Activated CD8-positive, alpha-beta T cell treated with anti-CD3 and anti-CD28 coated beads, Interleukin-2, amount 10 ng/mL, durations not matched to agents 7 days and 5 days (primary cell): ENCODE measurements around the gene CACNB1. TPM values are rescaled to one million over a fixed set of nuclear protein-coding genes. Genes with fewer than 3 reads are reported as not detected.

Experiments
- ATAC-seq: fragments of 150-1000 bp; cut with Tn5 transposase; one replicate; pipeline ENCODE4 v1.10.0; 2021; ENCODE audit warnings: moderate library complexity
- CTCF ChIA-PET: fragments of 350-600 bp; sonication (Branson Sonifier 250); formaldehyde crosslinking; loops from one replicate; lab custom pipeline; 2021; ENCODE audit warnings: antibody characterized with exemption; lab: Charles Lee
- POLR2A ChIA-PET: fragments of 350-600 bp; sonication (Branson Sonifier 250); formaldehyde crosslinking; loops from one replicate; lab custom pipeline; 2021; ENCODE audit warnings: antibody characterized with exemption; lab: Charles Lee
- DNase-seq: peaks from one replicate; pipeline ENCODE4 v3.0.0-alpha.2; 2020
- H3K27ac Mint-ChIP-seq: one replicate; pipeline ENCODE4 v1.8.0; 2021; ENCODE audit warnings: mild to moderate bottlenecking, mixed read lengths
- H3K27me3 Mint-ChIP-seq: one replicate; pipeline ENCODE4 v1.8.0; 2021; ENCODE audit warnings: low read depth, mixed read lengths
- H3K36me3 Mint-ChIP-seq: one replicate; pipeline ENCODE4 v1.8.0; 2021; ENCODE audit warnings: low read depth, mixed read lengths
- H3K4me1 Mint-ChIP-seq: one replicate; pipeline ENCODE4 v1.8.0; 2021; ENCODE audit warnings: low read depth, mixed read lengths
- H3K4me3 Mint-ChIP-seq: one replicate; pipeline ENCODE4 v1.8.0; 2021; ENCODE audit warnings: mild to moderate bottlenecking, mixed read lengths
- H3K9me3 Mint-ChIP-seq: one replicate; pipeline ENCODE4 v1.8.0; 2022; ENCODE audit warnings: mixed read lengths; ENCODE audit not compliant: insufficient read depth
- total RNA-seq, 2 experiments: library from RNA; stranded (reverse); gene quantifications; one replicate each; pipeline ENCODE4 v1.2.3, GENCODE V29; 2021

Gene CACNB1
- total RNA-seq, 2 experiments from 2014 or later = 22.1 to 23.2 TPM

DNA sequence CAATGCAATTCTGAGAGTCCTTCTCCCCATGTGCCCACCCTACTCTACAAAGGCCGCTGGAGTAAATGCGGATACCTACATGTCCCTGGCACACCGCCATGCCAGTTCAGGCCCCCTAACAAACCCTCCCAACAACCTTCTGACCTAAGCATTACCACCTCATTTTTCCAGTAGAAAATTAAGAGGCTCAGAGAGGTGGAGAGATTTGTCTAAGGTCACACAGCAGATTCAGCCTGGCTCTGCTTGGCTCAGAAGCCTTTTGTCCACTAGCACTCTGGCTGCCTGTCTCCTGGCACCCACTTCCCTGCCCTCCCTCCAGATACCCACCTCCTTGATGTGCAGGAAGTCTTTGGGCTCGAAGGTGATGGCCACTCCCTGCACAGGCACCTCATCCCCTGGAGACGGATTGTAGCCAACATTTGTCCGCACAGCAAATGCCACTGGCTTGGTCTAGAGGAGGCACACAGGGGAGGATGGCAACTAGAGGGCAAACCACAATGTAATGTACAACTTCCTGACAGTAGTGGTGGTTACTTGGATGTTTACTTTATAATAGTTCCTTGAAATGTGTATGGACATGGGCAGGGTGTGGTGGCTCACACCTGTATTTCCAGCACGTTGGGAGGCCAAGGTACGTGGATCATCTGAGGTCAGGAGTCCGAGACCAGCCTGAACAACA is 10.2 kb downstream of the CACNB1 start:
- ChIA-PET POLR2A (no interaction called here), CTCF (interaction anchor here (0.8 kb wide), 1 partner anchor 12 kb away, joined by 3 read pairs; no protein-coding TSS in a partner anchor)
- H3K9me3 Mint-ChIP-seq = no peaks in the 10 kb centered on the region
- H3K36me3 Mint-ChIP-seq = peaks cover 44% of the 10 kb centered on the region
- H3K27ac Mint-ChIP-seq = no peak overlapping the region
- no peaks in the 10 kb centered on the region for H3K27me3 Mint-ChIP-seq
- H3K4me1 Mint-ChIP-seq = peaks cover 7% of the 10 kb centered on the region
- DNase-seq (no peak), ATAC-seq (no peak)
- H3K4me3 Mint-ChIP-seq = no peak overlapping the region

- ATAC-seq = no peak
- no peaks in the 10 kb centered on the region for H3K27me3 Mint-ChIP-seq
- CTCF ChIA-PET = interaction anchor here (0.8 to 1.1 kb wide), 2 partner anchors 12 to 203 kb away, joined by 3 to 4 read pairs; no protein-coding TSS in a partner anchor
- H3K4me3 Mint-ChIP-seq = no peak overlapping the region
- H3K27ac Mint-ChIP-seq = no peak overlapping the region
- DNase-seq = no peak
- POLR2A ChIA-PET = interaction anchor here (0.7 to 1.2 kb wide), 3 partner anchors 13 to 24 kb away, joined by 3 to 4 read pairs (median 4); partner anchors contain the start of gene RPL19
- peaks cover 41% of the 10 kb centered on the region for H3K36me3 Mint-ChIP-seq
- peaks cover 7% of the 10 kb centered on the region for H3K4me1 Mint-ChIP-seq
- no peaks in the 10 kb centered on the region for H3K9me3 Mint-ChIP-seq
Measured at GRCh38 chr17:39186481-39187002, 10.9 kb downstream of the CACNB1 start.

GRCh38 chr17:39183720-39184119 is 13.7 kb downstream of the CACNB1 start:
- peaks cover 40% of the 10 kb centered on the region for H3K36me3 Mint-ChIP-seq
- H3K4me1 Mint-ChIP-seq = peaks cover 7% of the 10 kb centered on the region
- CTCF ChIA-PET = interaction anchor here (1.2 to 3.1 kb wide), 5 partner anchors 9 to 200 kb away, joined by 4 to 17 read pairs (median 7); partner anchors contain the start of gene RPL19
- H3K4me3 Mint-ChIP-seq = no peak overlapping the region
- no peak overlapping the region for H3K27ac Mint-ChIP-seq
- POLR2A ChIA-PET = no interaction called here
- H3K27me3 Mint-ChIP-seq = no peaks in the 10 kb centered on the region
- no peak for DNase-seq
- no peak for ATAC-seq
- no peaks in the 10 kb centered on the region for H3K9me3 Mint-ChIP-seq

GRCh38 chr17:39183045-39183444 is 14.4 kb downstream of the CACNB1 start:
- H3K27me3 Mint-ChIP-seq = no peaks in the 10 kb centered on the region
- DNase-seq (no peak), ATAC-seq (no peak)
- H3K27ac Mint-ChIP-seq = no peak overlapping the region
- ChIA-PET POLR2A (no interaction called here), CTCF (interaction anchor here (1.2 to 3.1 kb wide), 5 partner anchors 9 to 200 kb away, joined by 4 to 17 read pairs (median 7); partner anchors contain the start of gene RPL19)
- H3K9me3 Mint-ChIP-seq = no peaks in the 10 kb centered on the region
- H3K36me3 Mint-ChIP-seq = peaks cover 37% of the 10 kb centered on the region
- peaks cover 7% of the 10 kb centered on the region for H3K4me1 Mint-ChIP-seq
- H3K4me3 Mint-ChIP-seq = no peak overlapping the region

GRCh38 chr17:39181303-39181702 is 16.2 kb downstream of the CACNB1 start:
- H3K9me3 Mint-ChIP-seq = no peaks in the 10 kb centered on the region
- no peaks in the 10 kb centered on the region for H3K27me3 Mint-ChIP-seq
- ATAC-seq = no peak
- no peak overlapping the region for H3K4me3 Mint-ChIP-seq
- no peaks in the 10 kb centered on the region for H3K4me1 Mint-ChIP-seq
- peaks cover 47% of the 10 kb centered on the region for H3K36me3 Mint-ChIP-seq
- no peak overlapping the region for H3K27ac Mint-ChIP-seq
- no peak for DNase-seq
- ChIA-PET POLR2A (no interaction called here), CTCF (interaction anchor here (9.8 kb wide), 1 partner anchor 17 kb away, joined by 188 read pairs; the partner anchor contains the start of gene ARL5C)

DNA sequence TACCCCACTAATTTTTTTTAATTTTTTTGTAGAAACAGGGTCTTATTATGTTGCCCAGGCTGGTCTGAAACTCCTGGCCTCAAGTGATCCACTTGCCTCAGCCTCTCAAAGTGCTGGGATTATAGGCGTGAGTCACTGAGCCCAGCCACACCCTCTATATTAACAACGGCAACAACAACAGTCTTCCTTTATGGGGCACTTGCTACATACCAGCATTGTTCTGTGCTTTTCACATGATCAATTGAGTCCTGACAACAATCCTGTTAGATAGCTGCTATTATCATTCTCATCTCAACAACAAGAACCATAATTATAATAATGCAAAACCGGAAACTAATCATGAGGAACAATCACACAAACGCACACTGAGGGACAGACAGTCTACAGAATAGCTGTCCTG is 18.9 kb downstream of the CACNB1 start:
- Mint-ChIP-seq H3K4me3 (no peak overlapping the region), H3K9me3 (no peaks in the 10 kb centered on the region), H3K27ac (no peak overlapping the region), H3K4me1 (peaks cover 11% of the 10 kb centered on the region), H3K36me3 (peaks cover 39% of the 10 kb centered on the region), H3K27me3 (no peaks in the 10 kb centered on the region)
- no peak for ATAC-seq
- ChIA-PET CTCF (interaction anchor here (1.1 to 9.8 kb wide), 3 partner anchors 14 to 54 kb away, joined by 3 to 188 read pairs (median 4); partner anchors contain the start of gene ARL5C), POLR2A (no interaction called here)
- DNase-seq = no peak

DNA sequence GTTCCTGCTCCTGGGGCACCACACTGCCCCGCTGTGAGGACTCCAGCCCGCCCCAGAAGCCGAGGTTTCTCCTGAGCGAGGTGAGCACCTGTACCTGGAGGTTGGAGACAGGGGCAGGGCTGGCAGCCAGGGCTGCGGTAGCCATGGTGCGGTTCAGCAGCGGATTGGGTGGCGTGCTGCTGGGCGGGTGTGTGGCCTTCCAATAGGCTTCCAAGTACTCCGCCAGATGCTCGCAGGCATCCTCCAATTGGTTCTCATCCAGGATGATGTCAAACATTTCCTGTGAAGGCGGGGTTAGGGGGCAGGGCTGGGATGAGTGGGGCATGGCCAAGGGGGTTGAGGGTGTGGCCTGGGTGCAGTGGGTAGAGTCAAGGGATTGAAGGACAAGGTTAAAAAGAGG is 20.2 kb downstream of the CACNB1 start:
- DNase-seq (no peak), ATAC-seq (no peak)
- Mint-ChIP-seq H3K4me3 (no peak overlapping the region), H3K4me1 (peaks cover 24% of the 10 kb centered on the region), H3K27ac (no peak overlapping the region), H3K36me3 (peaks cover 29% of the 10 kb centered on the region), H3K27me3 (no peaks in the 10 kb centered on the region), H3K9me3 (no peaks in the 10 kb centered on the region)
- POLR2A ChIA-PET = no interaction called here
- CTCF ChIA-PET = interaction anchor here (6.9 to 9.8 kb wide), 2 partner anchors 13 to 195 kb away, joined by 100 to 188 read pairs; partner anchors contain the start of gene ARL5C

DNA sequence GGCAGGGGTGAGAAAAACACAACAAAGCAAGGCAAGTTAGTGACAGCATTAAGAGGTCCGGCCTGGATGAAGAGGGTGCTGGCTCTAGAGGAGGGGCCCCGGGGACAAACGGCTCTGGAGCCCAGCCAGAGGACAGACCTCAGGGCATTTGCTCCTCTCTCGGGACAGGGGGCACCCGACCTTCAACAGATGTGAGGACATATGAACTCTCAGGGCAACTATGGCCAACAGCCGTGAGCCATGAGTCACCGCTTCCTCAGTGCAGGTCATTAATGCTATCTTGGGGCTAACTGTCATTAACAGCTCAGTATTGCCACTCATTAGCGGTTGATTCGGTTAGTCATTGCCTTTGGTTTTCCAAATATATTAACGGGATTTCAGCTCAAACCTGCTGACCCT is 21.8 kb downstream of the CACNB1 start:
- ATAC-seq (no peak), DNase-seq (no peak)
- POLR2A ChIA-PET = interaction anchor here (0.9 kb wide), 1 partner anchor 193 kb away, joined by 4 read pairs; no protein-coding TSS in a partner anchor
- Mint-ChIP-seq H3K36me3 (peaks cover 26% of the 10 kb centered on the region), H3K4me1 (peaks cover 28% of the 10 kb centered on the region), H3K9me3 (no peaks in the 10 kb centered on the region), H3K27me3 (no peaks in the 10 kb centered on the region), H3K27ac (no peak overlapping the region), H3K4me3 (no peak overlapping the region)
- CTCF ChIA-PET = interaction anchor here (0.9 to 9.8 kb wide), 23 partner anchors 7 to 322 kb away, joined by 3 to 188 read pairs (median 6); partner anchors contain the start of genes ARL5C, CACNB1, LASP1NB and PLXDC1

DNA sequence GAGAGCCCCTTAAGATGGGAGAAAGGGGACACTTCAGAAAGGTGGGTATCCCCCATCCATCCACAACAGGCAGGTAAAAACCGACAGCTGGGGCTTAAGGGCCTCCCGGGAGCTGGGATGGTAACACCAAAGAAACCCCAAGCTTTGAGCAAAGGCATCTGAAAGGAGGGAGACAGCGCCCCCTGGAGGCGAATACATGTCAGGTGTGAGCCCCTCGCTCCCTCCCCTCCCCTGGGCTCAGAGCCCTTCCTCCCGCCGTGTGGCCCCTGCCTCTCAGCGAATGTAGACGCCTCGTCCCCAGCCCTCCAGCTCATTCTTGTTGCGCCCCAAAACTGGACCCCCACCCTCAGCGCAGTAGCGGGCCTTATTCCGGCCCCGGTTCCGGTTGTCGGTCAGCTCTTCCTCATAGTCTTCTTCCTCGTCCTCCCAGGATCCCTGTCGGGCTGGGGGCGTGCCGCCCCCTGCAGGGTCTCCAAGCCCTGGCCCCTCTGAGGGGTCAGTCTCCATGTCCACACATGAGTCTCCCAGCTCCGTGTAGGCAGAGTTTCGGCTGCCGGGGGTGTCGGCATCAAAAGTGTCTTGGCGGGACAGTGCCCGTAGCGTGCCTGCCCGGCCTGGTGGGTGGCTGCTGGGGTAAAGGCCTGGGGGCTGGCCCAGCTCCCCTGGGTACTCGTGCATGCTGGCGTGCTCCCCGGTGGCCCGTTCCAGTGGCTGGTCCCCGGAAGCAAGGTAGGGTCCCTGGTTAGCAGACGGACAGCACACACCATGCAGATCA is 22.4 kb downstream of the CACNB1 start:
- peak; percentile 87 for DNase-seq
- peaks cover 26% of the 10 kb centered on the region for H3K36me3 Mint-ChIP-seq
- H3K27ac Mint-ChIP-seq = no peak overlapping the region
- H3K4me1 Mint-ChIP-seq = peaks cover 34% of the 10 kb centered on the region
- H3K9me3 Mint-ChIP-seq = no peaks in the 10 kb centered on the region
- ChIA-PET POLR2A (interaction anchor here (0.9 to 2.3 kb wide), 5 partner anchors 10 to 321 kb away, joined by 3 to 7 read pairs (median 4); partner anchors contain the start of genes FBXO47 and RPL23), CTCF (interaction anchor here (0.6 to 9.8 kb wide), 53 partner anchors 8 to 521 kb away, joined by 3 to 188 read pairs (median 5); partner anchors contain the start of genes ARL5C, CACNB1, CWC25 and FBXO47)
- H3K4me3 Mint-ChIP-seq = no peak overlapping the region
- peak; percentile 87 for ATAC-seq
- no peaks in the 10 kb centered on the region for H3K27me3 Mint-ChIP-seq

- DNase-seq (no peak), ATAC-seq (no peak)
- no peak overlapping the region for H3K4me3 Mint-ChIP-seq
- POLR2A ChIA-PET = interaction anchor here (0.8 to 2.3 kb wide), 6 partner anchors 9 to 320 kb away, joined by 3 to 7 read pairs (median 4); partner anchors contain the start of genes FBXO47 and RPL23
- CTCF ChIA-PET = interaction anchor here (0.6 to 9.8 kb wide), 25 partner anchors 9 to 519 kb away, joined by 3 to 188 read pairs (median 5); partner anchors contain the start of genes ARL5C, CACNB1, CWC25 and FBXO47
- H3K36me3 Mint-ChIP-seq = peaks cover 29% of the 10 kb centered on the region
- peaks cover 4% of the 10 kb centered on the region for H3K9me3 Mint-ChIP-seq
- H3K27me3 Mint-ChIP-seq = peaks cover 6% of the 10 kb centered on the region
- peaks cover 40% of the 10 kb centered on the region for H3K4me1 Mint-ChIP-seq
- peak overlapping the region; percentile 63 for H3K27ac Mint-ChIP-seq
Measured at GRCh38 chr17:39173526-39174274, 23.8 kb downstream of the CACNB1 start.
